Choroid plexus epithelial cell (primary cell): ENCODE measurements around the gene AP1B1.

ENCODE experiments used
- DNase-seq: peaks from one replicate; pipeline ENCODE4 v3.0.0-alpha.2; 2010; ENCODE audit warnings: low read depth
- H3K4me3 ChIP-seq: 2 replicates; pipeline ENCODE4 v1.5.1; 2011; ENCODE audit warnings: low read depth, mild to moderate bottlenecking, control low read depth, low read length, moderate library complexity
- CTCF ChIP-seq: conservative IDR thresholded peaks from 2 replicates; pipeline ENCODE4 v1.5.1; 2011; ENCODE audit warnings: low read depth, mild to moderate bottlenecking, control low read depth, inconsistent platforms, low read length, moderate library complexity

Gene AP1B1

GRCh38 chr22:29306835-29307595 lies 81.4 kb downstream of the AP1B1 start:
- H3K4me3 ChIP-seq = peak overlapping the region; percentile 71
- no peak for TF ChIP-seq CTCF
- DNase-seq = peak; percentile 85

GRCh38 chr22:29306175-29306834 lies 82.1 kb downstream of the AP1B1 start, which contains the start of gene GAS2L1:
TSS of gene GAS2L1 (plus strand) at chr22:29306650. CDS start at chr22:29308106, 1,456 bp downstream.
- H3K4me3 ChIP-seq = peak within 1 kb of the TSS; percentile 71
- TF ChIP-seq CTCF = peak; percentile 65
- peak; percentile 89 for DNase-seq

GRCh38 chr22:29305836-29306174 lies 82.6 kb downstream of the AP1B1 start:
- TF ChIP-seq CTCF = no peak
- peak overlapping the region; percentile 71 for H3K4me3 ChIP-seq
- DNase-seq = no peak

- no peak overlapping the region for H3K4me3 ChIP-seq
- TF ChIP-seq CTCF = no peak
- no peak for DNase-seq
Observed at GRCh38 chr22:29302681-29303465, 85.5 kb downstream of the AP1B1 start.

- no peak overlapping the region for H3K4me3 ChIP-seq
- no peak for DNase-seq
- no peak for TF ChIP-seq CTCF
Observed at GRCh38 chr22:29302402-29302680, 86.0 kb downstream of the AP1B1 start.

GRCh38 chr22:29301716-29302401 lies 86.5 kb downstream of the AP1B1 start:
- DNase-seq = no peak
- no peak overlapping the region for H3K4me3 ChIP-seq
- TF ChIP-seq CTCF = no peak
